ENCODE data around the gene C19orf38. TPM values are rescaled to one million over a fixed set of nuclear protein-coding genes. Genes with fewer than 3 reads are reported as not detected.

Gene C19orf38
- total and polyA plus RNA-seq, 2 donors: 5.4 to 7.1 TPM

GRCh38 chr19:10818301-10819123 is 29.7 kb upstream of the C19orf38 start:
- Histone ChIP-seq H3K36me3 (ENCODE audit: control insufficient read depth in 2 of 2, insufficient read depth in 2 of 2, low read length in 1 of 2) (peaks cover 66 to 71% of the 10 kb centered on the region in 2 donors), H3K27me3 (ENCODE audit: control insufficient read depth in 2 of 2, insufficient read depth in 1 of 2, low read length in 1 of 2) (no peaks in the 10 kb centered on the region), H3K27ac (ENCODE audit: low read depth in 1 of 2, low read length in 1 of 2) (no peak overlapping the region), H3K4me1 (ENCODE audit: control insufficient read depth in 2 of 2, insufficient read depth in 2 of 2, low read length in 2 of 2) (no peaks in the 10 kb centered on the region), H3K4me3 (ENCODE audit: low read length in 2 of 2) (no peak overlapping the region), H3K9me3 (ENCODE audit: control insufficient read depth in 2 of 2, insufficient read depth in 1 of 2, low read length in 1 of 2) (no peaks in the 10 kb centered on the region)
- WGBS: 97% methylated on average over 19 of the region's 19 CpGs
- no peak for DNase-seq (ENCODE audit: low read depth in 6 of 9, low spot score in 9 of 9)

DNA sequence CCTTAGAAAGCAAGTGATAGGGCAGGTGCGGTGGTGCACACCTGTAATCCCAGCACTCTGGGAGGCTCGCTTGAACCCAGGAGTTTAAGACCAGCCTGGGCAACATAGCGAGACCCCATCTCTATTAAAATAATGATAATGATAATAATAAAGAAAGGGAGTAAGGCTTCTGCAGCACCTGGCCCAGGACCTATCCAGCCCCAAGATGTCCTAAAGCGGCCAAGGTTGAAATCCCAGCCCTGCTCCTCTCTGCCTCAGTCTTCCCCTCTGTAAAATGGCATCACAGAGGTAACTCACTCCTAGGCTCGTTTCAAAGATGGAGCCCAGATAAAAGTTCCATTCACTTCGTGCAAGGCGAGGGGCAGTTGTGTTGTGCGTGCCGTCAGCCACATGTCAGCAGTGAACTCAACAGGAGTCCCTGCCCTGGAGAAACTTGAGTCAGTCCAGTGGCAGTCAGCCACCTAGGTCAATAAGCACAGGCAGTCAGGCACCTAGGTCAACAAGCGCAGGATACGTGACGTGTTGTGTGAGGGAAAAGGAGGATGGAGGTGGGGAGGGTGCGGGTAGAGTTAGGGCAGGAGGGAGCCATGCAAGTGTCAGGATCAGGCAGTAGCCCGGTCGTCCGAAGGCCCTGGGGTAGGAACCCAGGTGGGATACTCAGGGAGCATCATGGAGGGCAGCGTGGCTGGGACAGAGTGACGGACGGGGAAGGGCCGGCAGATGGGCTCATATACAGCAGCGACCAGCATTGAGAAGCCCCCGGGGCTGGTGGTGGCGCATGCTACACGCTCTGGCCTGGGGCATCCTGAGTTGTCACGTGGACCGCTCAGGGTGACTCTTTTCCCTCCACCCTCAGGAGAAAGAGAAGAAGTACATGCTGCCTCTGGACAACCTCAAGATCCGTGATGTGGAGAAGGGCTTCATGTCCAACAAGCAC is 28.8 kb upstream of the C19orf38 start:
- Histone ChIP-seq H3K27ac (ENCODE audit: low read depth in 1 of 2, low read length in 1 of 2) (no peak overlapping the region), H3K27me3 (ENCODE audit: control insufficient read depth in 2 of 2, insufficient read depth in 1 of 2, low read length in 1 of 2) (no peaks in the 10 kb centered on the region)
- 98% methylated on average over 27 of the region's 27 CpGs for WGBS

GRCh38 chr19:10820173-10820572 is 28.0 kb upstream of the C19orf38 start:
- DNase-seq (ENCODE audit: low read depth in 6 of 9, low spot score in 9 of 9): no peak
- peaks cover 75 to 83% of the 10 kb centered on the region in 2 donors for H3K36me3 ChIP-seq (ENCODE audit: control insufficient read depth in 2 of 2, insufficient read depth in 2 of 2, low read length in 1 of 2)
- H3K4me1 ChIP-seq (ENCODE audit: control insufficient read depth in 2 of 2, insufficient read depth in 2 of 2, low read length in 2 of 2): no peaks in the 10 kb centered on the region
- H3K27ac ChIP-seq (ENCODE audit: low read depth in 1 of 2, low read length in 1 of 2): no peak overlapping the region
- 98% methylated on average over 7 of the region's 7 CpGs for WGBS
- H3K9me3 ChIP-seq (ENCODE audit: control insufficient read depth in 2 of 2, insufficient read depth in 1 of 2, low read length in 1 of 2): no peaks in the 10 kb centered on the region
- H3K27me3 ChIP-seq (ENCODE audit: control insufficient read depth in 2 of 2, insufficient read depth in 1 of 2, low read length in 1 of 2): no peaks in the 10 kb centered on the region
- H3K4me3 ChIP-seq (ENCODE audit: low read length in 2 of 2): no peak overlapping the region

More for the DNA sequence above, 28.8 kb upstream of the C19orf38 start:
- Histone ChIP-seq H3K9me3 (ENCODE audit: control insufficient read depth in 2 of 2, insufficient read depth in 1 of 2, low read length in 1 of 2) (no peaks in the 10 kb centered on the region), H3K36me3 (ENCODE audit: control insufficient read depth in 2 of 2, insufficient read depth in 2 of 2, low read length in 1 of 2) (peaks cover 75 to 79% of the 10 kb centered on the region in 2 donors), H3K4me1 (ENCODE audit: control insufficient read depth in 2 of 2, insufficient read depth in 2 of 2, low read length in 2 of 2) (no peaks in the 10 kb centered on the region), H3K4me3 (ENCODE audit: low read length in 2 of 2) (no peak overlapping the region)
- DNase-seq (ENCODE audit: low read depth in 6 of 9, low spot score in 9 of 9): no peak

GRCh38 chr19:10823690-10824089 is 24.5 kb upstream of the C19orf38 start:
- Histone ChIP-seq H3K4me3 (ENCODE audit: low read length in 2 of 2) (no peak overlapping the region), H3K27me3 (ENCODE audit: control insufficient read depth in 2 of 2, insufficient read depth in 1 of 2, low read length in 1 of 2) (no peaks in the 10 kb centered on the region), H3K4me1 (ENCODE audit: control insufficient read depth in 2 of 2, insufficient read depth in 2 of 2, low read length in 2 of 2) (no peaks in the 10 kb centered on the region), H3K36me3 (ENCODE audit: control insufficient read depth in 2 of 2, insufficient read depth in 2 of 2, low read length in 1 of 2) (peaks cover 73 to 77% of the 10 kb centered on the region in 2 donors), H3K9me3 (ENCODE audit: control insufficient read depth in 2 of 2, insufficient read depth in 1 of 2, low read length in 1 of 2) (no peaks in the 10 kb centered on the region), H3K27ac (ENCODE audit: low read depth in 1 of 2, low read length in 1 of 2) (no peak overlapping the region)
- no peak for DNase-seq (ENCODE audit: low read depth in 6 of 9, low spot score in 9 of 9)
- over 99% methylated on average over 12 of the region's 12 CpGs for WGBS

DNA sequence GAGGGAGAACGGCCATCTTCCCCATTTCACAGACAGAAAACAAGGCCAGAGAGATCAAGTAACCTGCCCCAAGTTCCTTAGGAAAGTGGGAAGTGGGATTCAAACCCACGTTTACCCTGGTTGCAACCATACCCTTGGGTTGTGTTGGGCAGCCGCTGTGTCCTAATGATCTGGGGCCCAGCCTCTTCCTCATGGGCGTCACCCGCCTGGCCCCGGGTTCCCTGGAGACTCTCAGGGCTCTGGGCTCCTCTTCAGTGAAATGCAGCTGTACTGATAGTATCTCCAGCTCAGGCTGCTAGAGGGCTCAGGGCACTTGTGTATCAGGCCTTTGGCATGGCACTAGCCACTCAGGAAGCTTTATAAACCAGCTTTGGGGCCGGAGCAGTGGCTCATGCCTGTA is 22.0 kb upstream of the C19orf38 start:
- Histone ChIP-seq H3K27me3 (ENCODE audit: control insufficient read depth in 2 of 2, insufficient read depth in 1 of 2, low read length in 1 of 2) (no peaks in the 10 kb centered on the region), H3K4me1 (ENCODE audit: control insufficient read depth in 2 of 2, insufficient read depth in 2 of 2, low read length in 2 of 2) (no peaks in the 10 kb centered on the region), H3K9me3 (ENCODE audit: control insufficient read depth in 2 of 2, insufficient read depth in 1 of 2, low read length in 1 of 2) (no peaks in the 10 kb centered on the region), H3K4me3 (ENCODE audit: low read length in 2 of 2) (no peak overlapping the region), H3K27ac (ENCODE audit: low read depth in 1 of 2, low read length in 1 of 2) (no peak overlapping the region), H3K36me3 (ENCODE audit: control insufficient read depth in 2 of 2, insufficient read depth in 2 of 2, low read length in 1 of 2) (peaks cover 73 to 78% of the 10 kb centered on the region in 2 donors)
- no peak for DNase-seq (ENCODE audit: low read depth in 6 of 9, low spot score in 9 of 9)
- 97% methylated on average over 7 of the region's 7 CpGs for WGBS

DNA sequence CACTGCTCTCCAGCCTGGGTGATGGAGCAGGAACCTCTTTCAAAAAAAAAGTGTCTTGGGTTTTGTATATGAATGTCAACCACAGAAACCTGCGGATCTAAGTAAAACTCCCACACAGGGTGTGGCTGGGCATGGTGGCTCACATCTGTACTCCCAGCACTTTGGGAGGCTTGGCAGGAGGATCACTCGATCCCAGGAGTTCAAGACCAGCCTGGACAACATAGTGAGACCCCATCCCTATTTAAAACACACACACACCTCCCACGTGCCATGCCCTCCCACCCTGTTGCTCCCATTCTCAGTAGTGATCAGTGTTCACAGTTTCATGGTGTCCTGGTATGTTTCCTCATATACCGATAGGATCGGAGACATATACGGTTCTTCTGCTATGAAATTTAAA is 21.4 kb upstream of the C19orf38 start:
- H3K4me1 ChIP-seq (ENCODE audit: control insufficient read depth in 2 of 2, insufficient read depth in 2 of 2, low read length in 2 of 2): no peaks in the 10 kb centered on the region
- H3K4me3 ChIP-seq (ENCODE audit: low read length in 2 of 2): no peak overlapping the region
- H3K27me3 ChIP-seq (ENCODE audit: control insufficient read depth in 2 of 2, insufficient read depth in 1 of 2, low read length in 1 of 2): no peaks in the 10 kb centered on the region
- peaks cover 73 to 79% of the 10 kb centered on the region in 2 donors for H3K36me3 ChIP-seq (ENCODE audit: control insufficient read depth in 2 of 2, insufficient read depth in 2 of 2, low read length in 1 of 2)
- H3K27ac ChIP-seq (ENCODE audit: low read depth in 1 of 2, low read length in 1 of 2): no peak overlapping the region
- no peaks in the 10 kb centered on the region for H3K9me3 ChIP-seq (ENCODE audit: control insufficient read depth in 2 of 2, insufficient read depth in 1 of 2, low read length in 1 of 2)
- 97% methylated on average over 6 of the region's 6 CpGs for WGBS
- DNase-seq (ENCODE audit: low read depth in 6 of 9, low spot score in 9 of 9): no peak

- H3K4me1 ChIP-seq (ENCODE audit: control insufficient read depth in 2 of 2, insufficient read depth in 2 of 2, low read length in 2 of 2): no peaks in the 10 kb centered on the region
- H3K4me3 ChIP-seq (ENCODE audit: low read length in 2 of 2): no peak overlapping the region
- H3K27me3 ChIP-seq (ENCODE audit: control insufficient read depth in 2 of 2, insufficient read depth in 1 of 2, low read length in 1 of 2): no peaks in the 10 kb centered on the region
- no peaks in the 10 kb centered on the region for H3K9me3 ChIP-seq (ENCODE audit: control insufficient read depth in 2 of 2, insufficient read depth in 1 of 2, low read length in 1 of 2)
- WGBS: 97% methylated on average over 26 of the region's 26 CpGs
- peaks cover 77 to 81% of the 10 kb centered on the region in 2 donors for H3K36me3 ChIP-seq (ENCODE audit: control insufficient read depth in 2 of 2, insufficient read depth in 2 of 2, low read length in 1 of 2)
- no peak overlapping the region for H3K27ac ChIP-seq (ENCODE audit: low read depth in 1 of 2, low read length in 1 of 2)
- no peak for DNase-seq (ENCODE audit: low read depth in 6 of 9, low spot score in 9 of 9)
Measured at GRCh38 chr19:10828981-10829821, 19.0 kb upstream of the C19orf38 start.

- no peak for DNase-seq (ENCODE audit: low read depth in 6 of 9, low spot score in 9 of 9)
- Histone ChIP-seq H3K4me3 (ENCODE audit: low read length in 2 of 2) (no peak overlapping the region), H3K36me3 (ENCODE audit: control insufficient read depth in 2 of 2, insufficient read depth in 2 of 2, low read length in 1 of 2) (peaks cover 73 to 74% of the 10 kb centered on the region in 2 donors), H3K27me3 (ENCODE audit: control insufficient read depth in 2 of 2, insufficient read depth in 1 of 2, low read length in 1 of 2) (no peaks in the 10 kb centered on the region), H3K9me3 (ENCODE audit: control insufficient read depth in 2 of 2, insufficient read depth in 1 of 2, low read length in 1 of 2) (no peaks in the 10 kb centered on the region), H3K4me1 (ENCODE audit: control insufficient read depth in 2 of 2, insufficient read depth in 2 of 2, low read length in 2 of 2) (no peaks in the 10 kb centered on the region), H3K27ac (ENCODE audit: low read depth in 1 of 2, low read length in 1 of 2) (no peak overlapping the region)
- 96% methylated on average over 16 of the region's 16 CpGs for WGBS
Measured at GRCh38 chr19:10829967-10830366, 18.2 kb upstream of the C19orf38 start.
